Activated CD8-positive, alpha-beta memory T cell treated with anti-CD3 and anti-CD28 coated beads, Interleukin-2, amount 50 U/mL, for 48 hours (primary cell): ENCODE data around the gene TPST1.
"Not testable (repeated sequence)": the region's sequence is repeated elsewhere in the genome, so short reads cannot be mapped to it uniquely, and the experiment has no call there.

Experiments used
- DNase-seq: peaks from one replicate; pipeline ENCODE4 v3.0.0-alpha.2; 2020

The TPST1 gene

GRCh38 chr7:66204822-66205740 is at the start of gene TPST1:
Gene TPST1, plus strand, starts transcription at chr7:66205334. Its CDS starts 35,092 bp downstream, at chr7:66240426.
- peak; percentile 93 for DNase-seq

DNA sequence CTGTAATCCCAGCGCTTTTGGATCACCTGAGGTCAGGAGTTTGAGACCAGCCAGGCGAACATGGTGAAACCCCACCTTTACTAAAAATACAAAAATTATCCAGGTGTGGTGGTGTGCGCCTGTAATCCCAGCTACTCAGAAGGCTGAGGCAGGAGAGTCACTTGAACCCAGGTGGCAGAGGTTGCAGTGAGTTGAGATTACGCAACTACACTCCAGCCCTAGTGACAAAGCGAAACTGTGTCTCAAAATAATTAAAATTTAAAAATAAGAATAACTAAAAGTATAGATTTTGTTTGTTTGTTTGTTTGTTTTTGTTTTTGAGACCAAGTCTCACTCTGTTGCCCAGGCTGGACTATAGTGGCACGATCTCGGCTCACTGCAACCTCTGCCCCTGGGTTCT is 49.1 kb upstream of the TPST1 start:
- DNase-seq = not testable (repeated sequence)

DNA sequence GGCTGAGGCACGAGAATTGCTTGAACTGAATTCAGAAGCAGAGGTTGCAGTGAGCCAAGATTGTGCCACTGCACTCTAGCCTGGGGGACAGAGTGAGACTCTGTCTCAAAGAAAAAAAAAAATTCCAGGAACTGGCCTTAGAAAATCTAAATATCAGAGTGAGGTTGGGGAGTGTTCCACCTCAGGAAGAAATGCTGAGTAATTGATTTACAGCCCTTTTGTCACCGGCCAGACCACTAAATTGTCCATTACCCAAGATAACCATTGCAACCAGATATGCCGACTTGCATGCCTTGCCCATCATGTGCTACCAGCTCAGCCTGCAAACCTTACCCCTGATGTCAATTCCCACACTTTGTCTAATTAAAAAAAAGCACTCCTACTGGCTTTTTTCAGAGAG is 48.1 kb upstream of the TPST1 start:
- no peak for DNase-seq

GRCh38 chr7:66162622-66163021 is 42.5 kb upstream of the TPST1 start:
- DNase-seq = no peak

DNA sequence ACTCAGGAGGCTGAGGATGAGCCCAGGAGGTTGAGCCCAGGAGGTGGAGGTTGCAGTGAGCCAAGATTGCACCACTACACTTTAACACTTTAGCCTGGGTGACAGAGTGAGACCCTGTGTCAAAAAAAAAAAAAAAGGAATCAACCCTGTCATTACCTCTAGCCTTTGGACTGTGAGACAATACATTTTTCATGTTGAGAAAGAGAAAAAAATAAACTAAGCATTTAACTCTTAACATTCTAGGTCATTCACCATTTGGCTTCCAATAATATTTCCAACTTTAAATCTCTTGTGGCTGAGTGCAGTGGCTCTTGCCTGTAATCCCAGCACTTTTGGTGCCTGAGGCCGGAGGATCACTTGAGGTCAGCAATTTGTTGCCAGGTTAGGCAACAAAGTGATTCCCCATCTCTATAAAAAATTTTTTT is 41.9 kb upstream of the TPST1 start:
- DNase-seq = no peak

DNA sequence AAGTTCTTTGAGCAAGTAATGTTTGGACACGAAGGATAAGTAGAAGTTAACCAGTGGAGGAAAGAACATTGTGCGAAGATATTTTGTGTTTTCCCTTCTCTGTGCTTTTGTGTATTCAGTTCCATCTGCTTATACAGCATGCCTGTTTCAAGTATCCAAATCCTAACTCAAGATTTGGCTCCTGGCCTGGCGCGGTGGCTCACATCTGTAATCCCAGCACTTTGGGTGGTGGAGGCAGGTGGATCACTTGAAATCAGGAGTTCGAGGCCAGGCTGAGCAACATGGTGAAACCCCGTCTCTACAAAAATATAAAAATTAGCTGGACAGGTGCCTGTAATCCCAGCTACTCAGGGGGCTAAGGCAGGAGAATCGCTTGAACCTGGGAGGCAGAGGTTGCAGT is 40.8 kb upstream of the TPST1 start:
- DNase-seq = no peak

DNA sequence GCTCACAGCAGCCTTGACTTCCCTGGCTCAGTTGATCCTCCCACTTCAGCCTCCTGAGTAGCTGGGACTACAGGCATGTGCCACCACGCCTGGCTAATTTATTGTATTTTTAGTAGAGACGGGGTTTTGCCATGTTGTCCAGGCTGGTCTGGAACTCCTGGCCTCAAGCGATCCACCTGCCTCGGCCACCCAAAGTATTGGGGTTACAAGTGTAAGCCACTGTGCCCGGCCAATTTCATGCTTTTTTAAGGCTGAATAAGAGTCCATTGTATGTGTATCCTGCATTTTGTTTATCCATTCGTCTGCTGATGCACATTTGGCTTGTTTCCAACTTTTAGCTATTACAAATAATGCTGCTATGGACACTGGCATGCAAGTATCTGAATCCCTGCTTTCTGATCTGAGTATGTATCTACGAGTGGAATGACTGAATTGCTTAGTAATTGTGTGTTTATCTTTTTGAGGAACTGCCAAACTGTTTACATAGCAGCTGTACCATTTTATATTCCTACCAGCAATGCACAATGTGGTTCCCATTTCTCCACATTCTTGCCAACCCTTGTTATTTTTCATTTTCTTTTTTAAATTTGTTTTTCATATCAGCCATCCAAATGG is 37.3 kb upstream of the TPST1 start:
- DNase-seq = no peak

- no peak for DNase-seq
These were observed 35.5 kb upstream of the TPST1 start for GRCh38 chr7:66169616-66170015.

- DNase-seq = no peak
These were observed 34.6 kb upstream of the TPST1 start for GRCh38 chr7:66170309-66171231.

DNA sequence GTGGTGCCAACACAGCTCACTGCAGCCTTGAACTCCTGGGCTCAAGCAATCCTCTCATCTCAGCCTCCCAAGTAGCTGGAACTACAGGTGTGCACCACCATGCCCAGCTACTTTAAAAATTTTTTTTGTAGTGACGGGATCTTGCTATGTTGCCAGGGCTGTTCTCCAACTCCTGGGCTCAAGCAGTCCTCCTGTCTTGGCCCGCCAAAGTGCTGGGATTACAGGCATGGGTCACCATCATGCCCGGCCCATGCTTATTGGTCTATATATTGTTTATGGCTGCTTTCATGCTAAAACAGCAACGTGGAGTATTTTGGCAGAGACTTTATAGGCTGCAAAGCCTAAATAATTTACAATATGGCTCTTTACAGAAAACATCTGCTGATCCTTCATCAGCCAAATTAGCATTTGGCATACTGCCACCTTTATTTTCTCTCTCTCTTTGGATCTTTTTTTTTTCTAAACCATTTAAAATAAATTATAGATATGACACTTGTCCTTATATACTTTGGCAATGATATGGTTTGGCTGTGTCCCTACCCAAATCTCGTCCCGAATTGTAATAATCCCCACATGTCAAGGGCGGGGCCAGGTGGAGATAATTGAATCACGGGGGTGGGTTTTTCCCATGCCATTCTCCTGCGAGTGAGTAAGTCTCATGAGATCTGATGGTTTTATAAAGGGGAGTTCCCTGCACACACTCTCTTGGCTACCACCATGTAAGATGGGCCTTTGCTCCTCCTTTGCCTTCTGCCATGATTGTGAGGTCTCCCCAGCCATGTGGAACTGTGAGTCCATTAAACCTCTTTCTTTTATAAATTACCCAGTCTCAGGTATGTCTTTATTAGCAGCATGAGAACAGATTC is 32.4 kb upstream of the TPST1 start:
- DNase-seq = not testable (repeated sequence)

DNA sequence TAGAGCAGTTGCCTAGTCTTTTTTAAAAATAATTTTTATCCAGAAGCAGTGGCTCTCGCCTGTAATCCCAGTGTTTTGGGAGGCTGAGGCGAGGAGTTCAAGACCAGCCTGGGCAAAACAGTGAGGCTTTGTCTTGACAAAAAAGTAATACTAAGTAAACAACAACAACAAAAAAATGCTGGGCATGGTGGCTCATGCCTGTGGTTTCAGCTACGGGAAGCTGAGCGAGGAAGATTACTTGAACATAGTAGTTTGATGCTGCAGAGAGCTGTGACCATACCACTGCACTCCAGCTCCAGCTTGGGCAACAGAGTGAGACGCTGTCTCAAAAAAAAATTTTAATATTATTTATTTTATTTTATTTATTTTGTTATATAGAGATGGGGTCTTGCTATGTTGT is 31.3 kb upstream of the TPST1 start:
- no peak for DNase-seq

DNA sequence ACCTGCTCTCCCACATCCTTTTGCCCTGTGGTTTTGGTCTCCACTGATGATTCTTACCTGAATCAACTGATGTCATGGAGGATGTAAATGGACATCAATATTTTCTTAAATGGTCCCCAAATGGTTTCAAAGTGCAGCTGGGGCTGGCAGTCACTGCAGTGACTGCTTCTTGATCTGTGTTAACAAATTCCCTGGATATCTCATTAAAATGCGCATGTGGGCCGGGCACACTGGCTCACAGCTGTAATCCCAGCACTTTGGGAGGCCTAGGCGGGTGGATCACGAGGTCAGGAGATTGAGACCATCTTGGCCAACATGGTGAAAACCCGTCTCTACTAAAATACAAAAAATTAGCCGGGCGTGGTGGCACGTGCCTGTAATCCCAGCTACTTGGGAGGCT is 30.1 kb upstream of the TPST1 start:
- not testable (repeated sequence) for DNase-seq

- DNase-seq = no peak
These were observed 28.2 kb upstream of the TPST1 start for GRCh38 chr7:66176914-66177313.

GRCh38 chr7:66178258-66178657 is 26.9 kb upstream of the TPST1 start:
- DNase-seq = no peak

DNA sequence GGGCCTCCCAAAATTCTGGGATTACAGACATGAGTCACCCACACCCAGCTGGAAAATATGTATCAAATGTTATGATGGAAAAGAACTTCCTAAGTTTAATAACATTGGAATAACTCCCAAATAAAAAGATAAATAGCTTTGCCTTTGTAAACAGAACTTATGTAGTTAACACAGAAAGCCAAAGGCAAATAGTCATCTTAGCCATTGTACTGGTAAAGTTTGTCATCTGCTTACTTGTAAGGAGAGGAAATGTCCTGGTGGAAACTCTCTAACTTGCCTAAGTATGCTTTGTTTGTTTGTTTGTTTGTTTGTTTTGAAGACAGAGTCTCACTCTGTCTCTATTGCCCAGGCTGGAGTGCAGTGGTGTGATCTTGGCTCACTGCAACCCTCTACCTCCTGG is 23.8 kb upstream of the TPST1 start:
- no peak for DNase-seq

GRCh38 chr7:66181845-66182244 is 23.3 kb upstream of the TPST1 start:
- no peak for DNase-seq

- no peak for DNase-seq
These were observed 22.2 kb upstream of the TPST1 start for GRCh38 chr7:66182920-66183319.

- DNase-seq = no peak
These were observed 21.4 kb upstream of the TPST1 start for GRCh38 chr7:66183700-66184099.

DNA sequence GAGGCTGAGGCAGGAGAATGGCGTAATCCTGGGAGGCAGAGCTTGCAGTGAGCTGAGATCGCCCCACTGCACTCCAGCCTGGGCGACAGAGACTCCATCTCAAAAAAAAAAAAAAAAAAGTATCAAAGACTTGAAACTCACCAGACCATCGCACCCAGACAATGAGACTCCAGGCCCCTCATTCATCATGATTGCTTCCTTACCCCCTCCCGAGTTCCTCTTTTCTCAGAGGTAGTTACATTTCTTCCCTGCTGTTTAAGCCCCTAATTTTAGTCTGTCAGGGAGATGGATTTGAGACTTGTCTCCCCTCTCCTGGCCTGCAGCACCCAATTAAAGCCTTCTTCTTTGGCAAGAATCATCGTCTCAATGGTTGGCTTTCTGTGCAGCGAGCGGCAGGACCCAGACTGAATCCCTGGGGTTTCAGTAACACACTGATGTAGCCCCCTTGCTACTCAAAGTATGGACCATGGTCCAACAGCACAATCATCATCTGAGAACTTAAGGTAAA is 19.4 kb upstream of the TPST1 start:
- no peak for DNase-seq

DNA sequence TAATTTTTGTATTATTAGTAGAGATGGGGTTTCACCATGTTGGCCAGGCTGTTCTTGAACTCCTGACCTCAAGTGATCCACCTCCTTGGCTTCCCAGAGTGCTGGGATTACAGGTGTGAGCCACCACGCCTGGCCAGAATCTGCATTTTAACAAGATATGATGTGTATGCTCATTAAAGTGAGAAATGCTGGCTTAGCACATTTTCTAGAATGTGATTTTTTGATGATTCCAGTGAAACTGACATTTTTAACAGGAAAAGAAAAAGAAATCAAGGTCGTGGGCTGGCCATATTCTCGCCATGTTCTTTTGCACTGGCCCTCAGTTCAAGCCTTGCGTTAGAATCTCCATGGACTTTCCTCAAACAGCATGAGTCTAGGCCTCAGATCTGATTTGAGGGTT is 18.1 kb upstream of the TPST1 start:
- no peak for DNase-seq

- no peak for DNase-seq
These were observed 17.2 kb upstream of the TPST1 start for GRCh38 chr7:66187905-66188304.

DNA sequence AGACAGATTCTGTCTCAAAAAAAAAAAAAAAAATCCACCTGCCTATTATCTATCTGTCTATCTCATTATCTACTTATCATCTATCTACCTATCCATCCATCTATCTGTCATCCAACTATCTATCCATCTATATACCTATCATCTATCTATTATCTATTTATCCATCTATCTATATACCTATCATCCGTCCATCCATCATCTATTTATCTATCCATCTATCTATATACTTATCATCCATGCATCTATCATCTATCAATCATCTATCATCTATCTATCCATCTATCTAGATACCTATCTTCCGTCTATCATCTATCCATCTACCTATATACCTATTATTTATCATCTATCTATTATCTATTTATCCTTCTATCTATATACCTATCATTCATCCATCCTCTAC is 16.5 kb upstream of the TPST1 start:
- DNase-seq = no peak
